T-helper 2 cell treated with Interferon-gamma antibody and Interleukin-4, amounts not matched to agents 100 ng/mL and 5 ng/mL, for 36 hours (primary cell): ENCODE data around the gene MOV10L1. TPM values are rescaled to one million over a fixed set of nuclear protein-coding genes. Genes with fewer than 3 reads are reported as not detected.
"Not testable (repeated sequence)": the region's sequence is repeated elsewhere in the genome, so short reads cannot be mapped to it uniquely, and the experiment has no call there.

Experiments used
- intact Hi-C: fragments of 100-400 bp; cut with micrococcal nuclease; formaldehyde crosslinking; loops from one replicate; pipeline ENCODE4 v1.15.1; 2023
- total RNA-seq: library from RNA; stranded (reverse); gene quantifications from 2 replicates; pipeline ENCODE4 v1.2.3, GENCODE V29; 2022

Gene MOV10L1
- total RNA-seq, 1 donor from 2014 or later, result not detected

DNA sequence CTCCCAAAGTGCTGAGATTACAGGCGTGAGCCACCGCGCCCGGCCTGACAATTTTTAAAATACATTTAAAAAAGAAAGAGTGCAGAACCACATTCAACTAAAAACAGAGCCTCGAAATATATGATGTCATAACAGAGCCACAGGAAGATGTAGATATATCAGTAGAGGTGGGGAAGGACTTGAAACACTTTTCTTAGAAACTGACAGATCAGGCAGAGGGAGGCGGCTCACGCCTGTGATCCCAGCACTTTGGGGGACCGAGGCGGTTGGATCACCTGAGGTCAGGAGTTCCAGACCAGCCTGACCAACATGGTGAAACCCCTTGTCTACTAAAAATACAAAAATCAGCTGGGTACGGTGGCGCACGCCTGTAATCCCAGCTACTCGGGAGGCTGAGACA lies 11.6 kb upstream of the MOV10L1 start:
- intact Hi-C loops, result no loop called here

- intact Hi-C loops, result no loop called here
Measured at GRCh38 chr22:50078761-50079160, 11.0 kb upstream of the MOV10L1 start.

GRCh38 chr22:50080077-50080465 lies 9.7 kb upstream of the MOV10L1 start:
- intact Hi-C loops, result no loop called here

- intact Hi-C loops, result no loop called here
Measured at GRCh38 chr22:50081426-50082196, 8.2 kb upstream of the MOV10L1 start.

- intact Hi-C loops, result no loop called here
Measured at GRCh38 chr22:50082197-50082715, 7.5 kb upstream of the MOV10L1 start.

DNA sequence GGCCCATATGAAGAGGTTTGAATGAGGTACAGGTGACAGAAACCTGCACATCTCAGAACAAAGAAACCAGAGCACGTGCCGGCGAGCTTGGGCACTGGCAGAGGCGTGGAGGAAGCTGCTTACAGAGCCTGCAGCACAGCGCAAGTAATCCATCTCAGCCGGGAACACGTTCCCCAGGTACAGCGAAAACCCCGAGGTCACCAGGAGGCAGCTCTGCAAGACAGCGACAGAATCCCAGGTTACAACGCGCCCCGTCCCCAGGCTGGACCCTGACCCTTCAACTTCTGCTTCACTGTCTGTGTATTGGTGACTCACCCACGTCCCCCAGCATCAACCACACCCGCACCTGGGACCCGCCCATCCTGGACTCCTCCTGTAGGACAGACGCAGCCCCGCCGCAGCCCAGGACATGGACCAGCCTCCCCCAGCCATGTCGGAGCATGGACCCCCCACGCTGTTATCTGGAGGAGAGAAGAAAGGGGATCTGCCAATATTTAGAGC lies 6.8 kb upstream of the MOV10L1 start:
- intact Hi-C loops, result no loop called here

- intact Hi-C loops, result no loop called here
Measured at GRCh38 chr22:50083462-50084079, 6.2 kb upstream of the MOV10L1 start.

- intact Hi-C loops, result no loop called here
Measured at GRCh38 chr22:50084080-50084477, 5.7 kb upstream of the MOV10L1 start.

DNA sequence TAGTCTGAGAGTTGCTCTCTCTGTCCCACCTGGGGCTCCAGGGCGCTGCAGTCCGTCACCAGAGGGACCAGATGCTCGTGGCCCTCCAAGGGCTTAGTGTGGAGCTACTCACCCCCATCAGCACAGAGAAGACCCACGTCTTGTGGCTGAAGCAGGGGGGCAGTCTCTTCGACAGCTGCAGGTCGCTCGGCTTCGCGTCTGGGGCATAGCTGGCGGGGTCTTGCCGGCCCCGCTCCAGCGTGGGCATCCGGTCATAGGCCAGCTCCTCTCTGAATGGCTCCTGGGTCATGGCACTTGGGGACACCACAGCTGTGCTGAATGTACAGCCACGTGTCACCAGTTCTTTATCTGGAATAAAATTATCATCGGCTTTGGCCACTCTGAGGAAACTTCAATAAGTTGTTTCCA lies 5.2 kb upstream of the MOV10L1 start:
- intact Hi-C loops, result no loop called here

DNA sequence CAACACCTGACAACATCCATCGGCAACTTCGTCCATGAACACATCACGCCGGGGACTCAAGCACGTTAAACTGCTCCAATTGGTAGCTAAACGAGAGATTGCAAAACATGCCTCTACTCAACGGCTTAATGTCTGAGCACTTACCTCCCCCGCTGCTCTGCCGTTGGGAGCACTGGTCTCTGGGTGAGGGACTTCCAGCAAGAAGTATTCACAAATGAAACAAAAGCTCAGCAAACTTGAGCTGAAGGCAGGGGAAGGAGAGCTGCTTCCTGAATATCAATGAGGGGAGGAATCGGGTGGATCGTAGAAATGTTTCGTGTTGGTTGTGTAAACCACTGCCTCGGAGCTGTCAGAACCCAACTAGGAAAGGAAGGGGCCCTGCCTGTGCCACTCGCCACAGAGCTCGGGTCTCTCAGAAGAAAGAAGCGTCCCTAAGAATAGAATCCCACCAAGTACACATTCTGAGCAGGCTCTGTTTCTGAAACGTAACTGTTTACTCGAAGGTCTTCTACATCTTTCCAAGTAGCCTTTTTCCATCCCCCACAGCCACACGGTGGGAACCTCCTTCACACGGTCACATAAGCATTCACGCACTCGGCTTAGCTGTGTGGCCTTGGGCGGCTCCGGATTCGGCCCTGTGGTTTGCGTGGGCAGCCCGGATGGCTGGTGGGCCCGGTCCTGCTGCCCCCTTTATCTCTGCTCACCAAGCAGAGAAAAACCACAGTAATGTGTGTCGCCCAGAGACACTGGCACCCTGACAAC lies 4.4 kb upstream of the MOV10L1 start, which contains the start of gene MLC1:
TSS of gene MLC1 (minus strand) at position 216 of the 762 bp plus-strand sequence. CDS start 524 bp downstream, outside the sequence.
- intact Hi-C loops, result no loop called here

DNA sequence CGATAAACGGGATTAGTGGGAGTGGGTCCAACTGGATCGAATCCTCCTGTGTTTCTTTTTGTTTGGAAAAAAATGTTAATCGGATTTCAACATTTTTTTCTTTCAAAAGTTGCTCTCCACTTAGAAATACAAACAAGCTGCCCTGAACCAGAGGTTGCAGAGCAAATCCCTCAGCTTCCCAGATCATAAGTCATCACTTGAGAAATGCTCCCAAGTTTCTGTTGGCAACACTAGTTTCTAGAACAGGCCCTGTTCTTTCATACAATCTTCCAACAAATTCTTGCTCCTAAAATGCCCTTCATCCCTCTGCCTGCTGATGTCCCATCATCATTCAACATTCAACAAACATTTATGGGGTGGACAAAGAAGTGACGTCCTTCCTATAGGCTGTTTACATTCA lies 3.3 kb upstream of the MOV10L1 start:
- intact Hi-C loops, result no loop called here

- intact Hi-C loops, result not testable (repeated sequence)
Measured at GRCh38 chr22:50086975-50087374, 2.8 kb upstream of the MOV10L1 start.

GRCh38 chr22:50087646-50088045 lies 2.2 kb upstream of the MOV10L1 start:
- intact Hi-C loops, result no loop called here

DNA sequence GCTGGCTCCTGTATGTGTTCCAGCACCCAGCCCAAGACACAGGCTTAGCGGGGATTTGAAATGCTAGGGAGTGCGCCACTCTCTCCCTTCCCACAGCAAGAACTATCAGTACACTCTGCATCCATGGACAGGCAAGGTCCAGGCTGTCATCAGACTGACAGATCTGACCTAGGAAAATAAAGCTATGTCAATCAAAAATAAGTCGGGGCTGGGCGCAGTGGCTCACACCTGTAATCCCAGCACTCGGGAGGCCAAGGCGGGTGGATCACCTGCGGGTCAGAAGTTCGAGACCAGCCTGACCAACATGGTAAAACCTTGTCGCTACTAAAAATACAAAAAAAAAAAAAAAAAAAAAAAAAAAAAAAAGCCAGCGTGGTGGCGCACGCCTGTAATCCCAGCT lies 1.7 kb upstream of the MOV10L1 start:
- intact Hi-C loops, result no loop called here

GRCh38 chr22:50089231-50089630 lies 575 bp upstream of the MOV10L1 start:
- intact Hi-C loops, result no loop called here

DNA sequence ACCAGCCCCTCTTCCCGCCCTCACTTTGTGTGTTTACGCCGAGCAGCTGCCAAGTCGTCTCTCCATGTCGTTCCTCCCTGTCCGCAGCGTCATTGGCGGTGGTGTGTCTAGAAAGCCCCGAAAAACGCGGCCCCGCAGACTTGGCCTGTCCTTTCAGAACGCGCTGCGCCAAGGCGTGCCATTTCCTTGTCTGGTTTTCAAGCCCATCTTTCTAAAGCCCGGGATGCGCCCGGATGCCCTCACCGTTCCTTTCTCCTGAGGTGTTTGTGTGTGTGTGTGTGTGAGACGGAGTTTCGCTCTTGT lies 557 bp downstream of the MOV10L1 start:
- intact Hi-C loops, result no loop called here

DNA sequence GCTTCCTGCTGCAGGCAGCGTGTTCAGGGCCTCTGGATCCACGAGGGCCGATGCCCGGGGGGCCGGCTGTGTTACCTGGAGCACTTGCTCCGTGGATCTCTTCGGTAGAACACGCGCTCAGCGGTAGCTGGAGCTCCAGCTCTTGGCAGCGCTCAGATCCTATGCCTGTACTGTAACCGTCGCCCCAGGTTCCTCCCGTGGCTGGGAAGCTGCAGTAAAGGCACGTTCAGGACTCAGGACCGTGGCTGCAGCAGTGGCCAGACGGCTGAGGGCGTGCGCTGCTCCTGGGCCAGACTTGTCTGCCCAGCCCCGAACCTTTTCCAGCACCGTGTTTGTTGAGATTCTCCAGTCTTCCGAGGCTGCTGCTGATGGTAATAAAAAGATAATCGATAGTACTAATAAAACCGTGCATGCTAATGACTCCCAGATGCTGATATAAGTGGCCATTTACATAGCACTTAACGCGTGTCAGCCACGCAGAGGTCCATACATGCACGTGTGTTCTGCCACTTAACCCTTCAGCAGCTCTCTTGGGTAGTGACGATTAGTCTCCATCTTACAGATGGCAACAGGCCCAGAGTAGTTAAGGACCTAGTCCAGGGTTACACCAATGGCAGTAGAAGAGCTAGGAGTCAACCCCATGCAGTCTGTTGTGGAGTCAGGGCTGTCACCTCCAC lies 1.4 kb downstream of the MOV10L1 start:
- intact Hi-C loops, result no loop called here

DNA sequence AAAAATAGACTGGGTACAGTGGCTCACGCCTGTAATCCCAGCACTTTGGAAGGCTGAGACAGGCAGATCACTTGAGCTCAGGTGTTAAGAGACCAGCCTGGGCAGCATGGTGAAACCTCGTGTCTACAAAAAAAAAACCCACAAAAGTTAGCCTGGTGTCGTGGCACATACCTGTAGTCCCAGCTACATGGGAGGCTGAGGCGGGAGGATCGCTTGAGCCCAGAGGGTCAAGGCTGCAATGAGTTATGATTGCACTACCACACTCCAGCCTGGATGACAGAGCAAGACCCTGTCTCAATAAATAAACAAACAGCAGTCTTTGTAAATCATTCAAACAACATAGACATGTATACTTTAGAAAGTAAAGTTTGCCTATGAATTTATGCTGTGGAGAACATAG lies 2.5 kb downstream of the MOV10L1 start:
- intact Hi-C loops, result no loop called here

GRCh38 chr22:50098052-50098451 lies 8.2 kb downstream of the MOV10L1 start:
- intact Hi-C loops, result no loop called here

DNA sequence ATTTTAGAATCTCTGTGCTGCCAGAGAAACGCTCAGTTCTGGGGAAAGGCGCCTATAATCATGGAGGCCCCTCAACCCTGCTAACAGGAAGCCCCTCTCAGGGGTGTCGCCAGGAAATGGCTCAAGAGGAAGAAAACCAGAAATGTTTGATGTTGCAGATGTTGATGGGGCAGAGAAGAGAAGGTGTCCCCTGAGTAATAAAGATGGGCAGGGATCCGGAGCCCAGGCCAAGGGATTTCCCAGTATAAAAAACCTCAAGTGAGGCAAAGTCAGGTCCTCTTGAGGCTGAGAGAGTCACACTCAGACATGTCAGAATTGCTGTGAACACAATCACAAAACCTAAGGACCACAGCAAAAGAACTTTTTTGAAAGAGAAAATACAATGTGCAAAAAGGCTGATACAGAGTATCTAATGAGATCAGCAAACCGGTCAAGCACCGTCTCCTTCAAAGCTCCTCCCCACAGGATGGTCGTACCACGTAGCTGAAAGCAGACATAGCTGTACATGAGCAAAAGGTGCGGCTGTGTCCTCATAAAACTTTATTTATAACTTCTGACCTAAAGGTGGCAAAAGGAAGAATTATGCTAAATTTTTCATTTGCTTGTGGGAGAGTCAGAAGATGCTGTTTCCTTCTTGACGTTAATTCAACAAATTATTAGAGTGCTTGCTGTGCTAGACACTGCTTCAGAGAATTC lies 12.2 kb downstream of the MOV10L1 start:
- intact Hi-C loops, result no loop called here

DNA sequence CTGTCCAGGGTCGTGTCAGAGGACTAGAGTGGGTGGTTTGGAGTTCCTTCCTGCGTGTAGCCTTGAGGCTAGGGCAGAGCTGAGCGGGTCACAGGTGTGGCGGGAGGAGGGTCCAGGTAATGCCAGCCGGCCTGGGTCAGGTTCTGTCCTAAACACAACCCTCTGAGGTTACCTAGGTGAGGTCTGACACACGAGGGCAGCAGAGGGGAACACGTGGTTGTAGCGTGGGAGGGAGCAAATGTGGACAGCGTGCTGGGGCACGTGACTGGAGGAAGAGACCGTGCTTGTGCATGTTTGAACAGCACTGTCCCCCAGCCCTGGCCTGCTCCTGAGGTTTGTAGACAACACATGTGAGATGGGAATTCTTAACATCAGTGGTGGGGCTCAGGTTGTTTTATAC lies 13.1 kb downstream of the MOV10L1 start:
- intact Hi-C loops, result no loop called here
